Urothelium cell line (cell line): ENCODE measurements around the gene PNMA8C.
"Not testable (repeated sequence)": the region's sequence is repeated elsewhere in the genome, so short reads cannot be mapped to it uniquely, and the experiment has no call there.

Experiments
- DNase-seq: peaks from one replicate; pipeline ENCODE4 v3.0.0; 2011; ENCODE audit warnings: low spot score, mixed read lengths
- FAIRE-seq: peaks from 2 replicates; lab custom pipeline; 2011; peaks lifted over from hg19 to GRCh38; lab: Jason Lieb, UNC

PNMA8C gene

DNA sequence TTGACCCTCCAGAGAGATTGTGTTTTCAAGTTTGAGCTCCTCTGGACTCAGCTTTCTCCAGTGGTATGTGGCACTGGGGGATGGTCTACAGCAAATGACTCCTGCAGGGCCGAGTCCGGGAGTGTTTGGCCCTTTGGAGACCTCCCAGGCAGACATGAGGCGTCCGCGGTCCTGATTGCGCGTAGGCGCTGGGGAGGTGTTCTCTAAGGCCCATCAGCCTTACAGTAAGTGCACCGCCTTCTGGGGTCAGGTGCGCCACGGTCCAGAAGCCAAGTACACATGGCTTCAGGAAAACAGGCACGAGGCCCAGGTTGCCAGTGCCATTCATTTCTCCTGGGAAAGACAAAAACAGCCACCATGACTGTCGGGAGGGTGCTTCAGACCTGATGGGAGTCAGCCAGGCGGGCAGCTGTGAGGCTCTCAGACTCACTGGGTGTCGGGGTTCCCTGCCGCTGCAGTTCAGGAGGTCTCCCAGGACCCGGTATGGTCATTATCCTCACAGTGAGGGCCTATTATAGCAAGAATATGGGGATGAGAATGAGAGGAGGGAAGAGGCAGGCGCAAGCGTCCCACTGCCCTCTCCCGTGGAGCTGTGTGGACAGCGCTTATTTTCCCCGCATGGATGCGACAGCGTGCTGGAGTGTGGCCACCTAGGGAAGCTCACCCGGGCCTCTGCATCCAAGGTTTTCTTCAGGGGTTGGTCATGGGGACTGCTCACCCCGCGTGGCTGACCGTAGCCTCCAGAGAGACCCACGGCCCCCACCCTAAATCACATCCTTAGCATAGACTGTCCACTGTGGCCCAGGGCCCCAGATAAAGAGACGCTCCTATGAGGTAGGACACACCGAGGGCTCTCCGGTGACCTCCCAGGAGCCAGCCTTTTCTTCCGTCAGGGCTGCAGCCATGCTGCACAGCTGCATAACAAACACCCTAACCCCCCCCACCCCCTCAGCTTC is 37.2 kb downstream of the PNMA8C start:
- DNase-seq, result no peak
- FAIRE-seq, result no peak

DNA sequence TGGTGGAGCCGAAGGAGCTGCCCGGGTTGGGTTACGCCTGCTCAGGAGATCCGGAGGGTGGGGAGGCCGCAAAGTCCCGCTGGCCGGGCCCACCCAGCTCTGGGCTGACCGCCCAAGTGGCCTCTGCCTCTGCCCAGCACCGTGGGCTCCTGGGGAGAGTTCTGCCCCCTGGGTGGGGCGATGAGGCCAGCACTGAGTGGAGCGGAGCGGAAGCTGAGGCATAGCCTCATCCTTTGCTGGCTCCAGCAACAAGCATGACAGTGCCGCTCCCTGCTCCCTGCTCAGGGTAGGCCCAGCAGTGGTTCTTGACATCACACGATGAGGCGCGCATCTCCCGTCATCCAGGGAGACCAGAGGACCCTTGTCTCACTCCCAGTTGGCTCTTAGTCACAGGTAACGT is 37.9 kb downstream of the PNMA8C start:
- FAIRE-seq (no peak), DNase-seq (no peak)

DNA sequence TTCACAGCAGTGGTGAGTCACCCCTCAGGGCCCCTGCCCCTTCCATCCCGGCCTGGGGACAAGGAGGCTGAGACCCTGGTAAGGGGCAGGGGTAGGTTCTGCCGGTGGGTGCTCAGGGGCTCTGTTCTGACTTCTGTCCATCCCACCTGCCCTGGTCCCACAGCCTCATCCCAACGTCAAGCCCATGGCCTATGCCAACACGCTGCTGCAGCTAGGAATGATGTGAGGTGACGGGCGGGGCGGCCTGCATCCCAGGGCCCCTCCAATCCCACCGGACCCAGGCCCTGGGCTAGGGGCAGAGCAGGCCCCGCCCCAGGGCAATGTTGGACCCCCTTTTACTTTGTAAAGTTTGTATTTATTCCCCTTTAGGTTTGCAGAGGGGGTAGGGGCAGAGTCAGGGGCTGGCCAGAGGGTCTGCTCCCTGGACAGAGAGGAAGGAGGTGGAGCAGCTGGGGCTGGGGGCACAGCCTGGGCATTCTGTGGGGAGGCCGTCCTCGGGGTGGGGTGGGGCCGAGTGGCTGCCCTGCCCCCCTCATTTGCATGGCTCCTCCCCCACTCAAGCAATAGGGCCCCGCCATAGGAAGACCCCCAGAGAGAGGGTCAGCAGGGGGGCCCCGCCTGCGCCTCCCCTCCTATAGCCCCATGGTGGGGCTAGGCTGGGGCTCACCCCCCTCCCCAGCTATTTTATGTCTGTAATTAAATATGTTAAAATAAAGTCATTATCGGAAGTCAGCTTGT is 38.4 kb downstream of the PNMA8C start:
- FAIRE-seq, result no peak
- no peak for DNase-seq

DNA sequence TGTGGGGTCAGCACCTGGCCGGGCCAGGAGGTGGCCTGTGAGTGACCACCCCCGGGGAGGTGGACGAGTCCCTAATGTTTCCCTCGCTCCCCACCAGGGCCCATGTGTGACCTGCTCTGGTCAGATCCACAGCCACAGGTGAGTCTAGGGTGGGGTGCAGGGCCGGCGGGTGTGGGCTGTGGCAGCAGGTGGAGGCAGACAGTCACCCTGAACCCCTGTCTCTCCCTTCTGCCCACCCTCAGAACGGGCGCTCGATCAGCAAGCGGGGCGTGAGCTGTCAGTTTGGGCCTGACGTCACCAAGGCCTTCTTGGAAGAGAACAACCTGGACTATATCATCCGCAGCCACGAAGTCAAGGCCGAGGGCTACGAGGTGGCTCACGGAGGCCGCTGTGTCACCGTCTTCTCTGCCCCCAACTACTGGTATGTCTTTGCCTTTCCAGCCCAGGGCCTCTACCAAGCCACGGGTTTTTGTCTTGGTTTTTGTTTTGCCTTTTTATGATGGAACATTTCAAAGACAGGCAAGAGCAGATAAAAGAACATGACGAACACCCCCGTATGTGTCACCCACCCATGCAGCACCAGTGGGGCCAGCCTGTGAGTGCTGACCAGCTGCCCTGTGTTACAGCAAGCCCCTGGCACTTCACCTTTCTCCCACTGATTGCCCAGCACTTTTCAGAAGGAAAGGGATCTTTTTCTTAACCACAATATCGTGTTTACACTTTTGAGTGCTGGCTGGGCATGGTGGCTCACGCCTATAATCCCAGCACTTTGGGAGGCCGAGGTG is 40.2 kb downstream of the PNMA8C start:
- DNase-seq, result no peak
- no peak for FAIRE-seq

DNA sequence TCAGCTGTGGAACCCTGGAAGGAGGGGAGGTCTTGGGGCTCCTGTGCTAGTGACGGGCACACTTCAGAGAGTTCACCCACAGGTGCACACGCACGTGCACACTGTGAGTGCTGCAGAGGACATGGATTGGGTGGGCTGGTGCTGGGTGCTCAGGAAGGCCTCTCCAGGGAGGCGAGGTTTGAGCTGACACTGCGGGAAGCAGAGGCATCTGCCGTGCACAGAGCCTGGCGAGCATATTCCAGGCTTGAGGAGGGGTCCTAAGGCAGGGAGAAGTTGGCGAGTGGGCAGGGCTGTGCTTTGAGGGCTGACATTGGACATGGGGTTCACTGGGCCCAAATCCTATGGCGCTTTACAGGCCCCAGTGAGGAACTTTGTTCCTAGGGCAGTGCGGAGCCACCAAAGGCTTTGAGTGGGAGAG is 41.0 kb downstream of the PNMA8C start:
- no peak for DNase-seq
- FAIRE-seq, result no peak

DNA sequence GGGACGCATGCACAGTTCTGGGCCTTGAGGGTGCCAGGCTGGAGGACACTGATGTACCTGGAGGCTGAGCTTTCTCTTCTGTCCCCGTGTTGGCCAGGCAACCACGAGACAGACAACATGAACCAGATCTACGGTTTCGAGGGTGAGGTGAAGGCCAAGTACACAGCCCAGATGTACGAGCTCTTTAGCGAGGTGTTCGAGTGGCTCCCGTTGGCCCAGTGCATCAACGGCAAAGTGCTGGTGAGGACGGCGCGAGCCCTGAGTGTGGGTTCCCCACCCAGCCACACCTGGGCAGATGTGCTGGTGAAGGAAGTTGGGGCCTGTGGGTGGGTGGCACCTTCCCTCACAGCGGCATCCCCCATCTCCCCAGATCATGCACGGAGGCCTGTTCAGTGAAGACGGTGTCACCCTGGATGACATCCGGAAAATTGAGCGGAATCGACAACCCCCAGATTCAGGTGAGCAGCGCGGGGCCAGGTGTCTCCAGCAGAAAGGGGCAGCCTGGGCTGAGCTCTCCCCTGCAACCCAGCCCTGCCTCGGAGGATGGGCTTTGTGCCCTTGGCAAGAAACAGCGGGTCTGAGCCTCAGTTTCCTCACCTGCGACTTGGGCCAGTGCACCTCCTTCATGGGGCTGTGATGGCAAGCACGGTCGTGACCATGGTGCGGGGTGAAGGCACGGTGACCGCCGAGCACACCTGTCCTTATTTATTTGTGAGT is 41.6 kb downstream of the PNMA8C start:
- no peak for DNase-seq
- no peak for FAIRE-seq

DNA sequence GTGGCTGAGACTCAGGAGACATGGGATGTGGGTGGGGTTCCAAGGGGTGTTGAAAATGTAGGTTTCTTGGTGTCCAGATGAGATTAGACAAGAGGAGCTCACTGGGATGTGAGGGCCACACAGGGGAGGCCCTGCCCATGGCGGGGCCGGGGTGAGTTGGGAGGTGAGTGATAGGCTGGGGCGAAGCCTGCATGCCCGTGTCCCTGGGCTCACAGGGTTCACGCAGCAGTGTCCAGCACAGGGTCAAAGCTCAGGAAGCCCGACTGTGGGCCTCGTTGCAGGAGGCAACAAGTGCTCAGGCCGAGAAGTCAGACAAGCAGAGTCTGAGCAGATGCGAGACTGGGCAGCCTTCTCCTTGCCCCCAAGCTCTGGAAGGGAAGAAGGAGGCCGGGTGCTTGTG is 42.6 kb downstream of the PNMA8C start:
- DNase-seq, result no peak
- no peak for FAIRE-seq

DNA sequence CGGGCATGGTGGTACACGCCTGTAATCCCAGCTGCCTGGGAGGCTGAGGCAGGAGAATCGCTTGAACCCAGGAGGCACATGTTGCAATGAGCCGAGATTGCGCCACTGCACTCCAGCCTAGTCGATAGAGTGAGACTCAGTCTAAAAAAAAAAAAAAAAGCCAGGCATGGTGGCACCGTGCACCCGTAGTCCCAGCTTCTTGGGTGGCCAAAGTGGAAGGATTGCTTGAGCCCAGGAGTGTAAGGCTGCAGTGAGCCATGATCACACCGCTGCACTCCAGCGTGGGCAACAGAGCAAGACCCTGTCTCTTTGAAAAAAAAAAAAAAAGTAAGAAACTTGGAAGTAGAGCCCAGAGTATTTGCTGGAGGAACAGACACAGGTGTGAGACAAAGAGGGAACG is 43.1 kb downstream of the PNMA8C start:
- no peak for FAIRE-seq
- DNase-seq, result no peak

DNA sequence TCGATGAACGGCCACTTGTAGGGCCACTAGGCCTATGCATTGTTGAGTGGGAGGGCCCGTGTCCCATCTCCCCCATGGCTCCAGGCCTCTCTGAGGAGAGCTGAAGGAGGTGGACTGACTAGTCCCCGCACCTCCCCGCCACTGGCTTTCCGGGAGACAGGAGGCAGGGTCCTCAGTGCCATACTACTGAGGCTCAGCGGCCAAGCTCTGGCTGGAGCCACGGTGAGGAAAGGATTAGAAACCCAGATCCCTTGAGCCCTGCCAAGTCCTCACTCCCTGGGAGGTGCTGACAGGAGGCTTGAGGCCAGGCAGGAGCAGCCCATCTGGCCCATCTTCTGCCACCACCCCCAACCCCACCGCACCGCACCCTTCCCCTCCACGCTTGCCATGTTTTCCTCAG is 44.3 kb downstream of the PNMA8C start:
- FAIRE-seq (no peak), DNase-seq (no peak)

DNA sequence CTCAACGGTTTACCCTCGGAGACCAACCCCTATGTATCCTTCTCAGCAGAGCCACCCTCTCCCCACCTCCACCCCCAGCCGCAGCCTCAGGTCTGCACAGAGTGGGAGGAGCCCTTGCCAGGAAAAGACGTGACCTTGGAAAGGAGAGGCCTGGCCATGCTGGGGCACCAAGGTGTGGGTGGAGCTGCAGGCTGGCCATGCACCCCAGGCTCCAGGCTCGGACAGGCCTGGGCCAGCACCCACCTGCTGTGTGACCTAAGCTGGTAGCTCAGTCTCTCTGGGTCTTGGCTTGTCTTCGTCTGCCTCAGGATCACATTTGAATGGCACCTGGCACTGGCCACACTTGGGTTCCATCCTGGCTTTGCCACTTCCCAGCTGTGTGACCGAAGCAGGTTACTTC is 44.9 kb downstream of the PNMA8C start:
- DNase-seq (no peak), FAIRE-seq (no peak)

DNA sequence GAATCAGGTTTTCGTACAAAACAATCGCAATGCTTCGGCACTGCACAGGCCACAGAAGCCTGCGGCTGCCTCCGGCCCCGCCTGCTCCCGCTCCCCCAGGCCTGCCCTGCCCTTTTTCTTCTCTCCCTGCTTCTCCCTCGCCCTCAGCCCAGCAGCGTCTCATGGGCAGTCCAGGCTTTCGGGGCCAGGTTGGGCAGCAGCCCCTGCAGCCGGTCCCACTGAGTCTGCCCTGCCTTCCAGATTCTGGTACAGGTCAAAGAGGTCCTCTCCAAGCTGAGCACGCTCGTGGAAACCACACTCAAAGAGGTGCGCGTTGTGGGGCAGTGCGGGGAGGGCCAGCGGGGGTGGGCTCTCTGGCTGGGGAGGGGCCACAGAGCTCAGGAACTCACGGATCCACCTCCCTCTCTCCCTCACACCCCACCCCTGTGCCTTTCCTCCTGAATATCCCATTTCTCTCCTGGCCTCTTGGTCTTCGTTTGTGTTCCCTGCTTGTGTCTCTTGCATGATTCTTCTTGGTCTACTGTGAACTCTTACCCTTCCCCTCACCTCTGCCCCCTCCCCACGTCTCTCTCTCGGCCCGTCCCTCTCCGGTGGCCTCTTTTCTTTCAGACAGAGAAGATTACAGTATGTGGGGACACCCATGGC is 45.4 kb downstream of the PNMA8C start:
- FAIRE-seq (no peak), DNase-seq (no peak)

DNA sequence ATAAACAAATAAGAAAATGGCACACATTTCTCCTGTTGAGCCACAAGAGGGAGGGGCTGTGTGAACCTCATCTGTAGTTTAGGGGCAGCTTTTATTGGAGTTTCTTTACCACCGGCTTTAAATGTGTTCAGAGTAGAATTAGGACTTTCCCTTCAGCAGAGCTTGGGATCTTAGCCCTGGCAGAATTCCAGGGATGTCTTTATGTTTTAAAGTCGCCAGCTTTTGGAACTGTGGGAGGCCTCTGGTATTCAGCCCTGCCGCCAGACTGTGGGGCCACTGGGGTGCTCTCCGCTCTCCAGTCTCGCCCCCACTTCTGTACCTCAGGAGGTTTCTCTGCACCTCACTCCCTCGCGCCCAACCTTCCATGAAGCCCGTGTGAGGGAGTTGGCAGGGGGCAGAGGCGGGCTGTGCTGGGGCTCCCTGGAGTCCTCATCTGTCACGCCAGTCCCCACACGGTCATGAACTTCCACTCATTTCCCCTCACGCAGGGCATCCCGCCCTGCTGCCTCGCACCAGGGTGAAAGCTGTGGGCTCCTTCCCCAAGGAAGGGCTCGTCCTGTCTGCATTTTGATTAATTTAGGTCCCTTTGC is 46.9 kb downstream of the PNMA8C start:
- FAIRE-seq (no peak), DNase-seq (no peak)

DNA sequence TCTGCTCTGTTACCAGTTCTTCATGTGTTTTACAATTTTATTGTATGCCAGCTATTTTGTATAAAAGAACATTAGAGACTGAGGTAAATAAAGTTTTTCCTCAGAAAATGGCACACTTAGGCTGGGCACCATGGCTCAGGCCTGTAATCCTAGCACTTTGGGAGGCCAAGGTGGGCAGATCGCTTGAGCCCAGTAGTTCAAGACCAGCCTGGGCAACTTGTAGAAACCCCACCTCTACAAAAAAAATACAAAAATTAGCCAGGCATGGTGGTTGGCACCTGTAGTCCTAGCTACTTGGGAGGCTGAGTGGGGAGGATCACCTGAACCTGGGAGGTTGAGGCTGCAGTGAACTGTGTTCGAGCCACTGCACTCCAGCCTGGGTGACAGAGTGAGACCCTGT is 47.4 kb downstream of the PNMA8C start:
- no peak for DNase-seq

DNA sequence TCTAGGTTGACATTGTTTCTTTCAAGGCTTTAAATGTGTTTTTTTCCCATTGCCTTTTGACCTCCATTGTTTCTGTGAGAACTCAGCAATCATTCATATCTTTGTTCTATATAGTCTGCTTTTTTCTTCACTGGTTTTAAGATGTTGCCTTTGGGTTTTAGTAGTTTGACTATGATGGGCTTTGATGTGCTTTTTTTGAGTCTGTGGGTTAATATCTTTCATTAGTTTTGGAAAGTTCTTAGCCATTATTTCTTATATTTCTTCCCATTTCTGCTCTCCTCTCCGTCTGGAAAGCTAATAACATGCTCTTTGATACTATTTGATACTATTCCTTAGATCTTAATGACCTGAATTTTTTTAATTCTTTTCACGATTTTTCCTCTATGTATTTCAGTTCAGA is 48.0 kb downstream of the PNMA8C start:
- DNase-seq (no peak), FAIRE-seq (no peak)

More for the DNA sequence above, 47.4 kb downstream of the PNMA8C start:
- no peak for FAIRE-seq

DNA sequence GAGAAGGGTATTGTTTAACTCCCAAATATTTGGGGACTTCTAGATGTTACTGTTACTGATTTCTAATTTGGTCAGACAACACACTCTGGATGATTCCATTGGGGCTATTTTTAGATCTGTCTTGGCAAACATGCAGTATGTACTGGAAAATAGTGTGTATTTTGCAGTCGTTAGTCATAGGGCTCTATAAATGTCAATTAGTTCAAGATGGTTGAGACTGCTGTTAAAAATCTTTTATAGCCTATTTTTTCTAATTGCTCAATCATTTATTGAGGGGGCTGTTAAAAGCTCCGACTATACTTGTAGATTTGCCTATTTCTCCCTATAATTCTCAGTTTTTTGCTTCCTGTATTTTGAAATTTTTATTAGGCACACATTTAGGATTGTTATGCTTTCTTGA is 50.5 kb downstream of the PNMA8C start:
- no peak for FAIRE-seq
- DNase-seq, result no peak

DNA sequence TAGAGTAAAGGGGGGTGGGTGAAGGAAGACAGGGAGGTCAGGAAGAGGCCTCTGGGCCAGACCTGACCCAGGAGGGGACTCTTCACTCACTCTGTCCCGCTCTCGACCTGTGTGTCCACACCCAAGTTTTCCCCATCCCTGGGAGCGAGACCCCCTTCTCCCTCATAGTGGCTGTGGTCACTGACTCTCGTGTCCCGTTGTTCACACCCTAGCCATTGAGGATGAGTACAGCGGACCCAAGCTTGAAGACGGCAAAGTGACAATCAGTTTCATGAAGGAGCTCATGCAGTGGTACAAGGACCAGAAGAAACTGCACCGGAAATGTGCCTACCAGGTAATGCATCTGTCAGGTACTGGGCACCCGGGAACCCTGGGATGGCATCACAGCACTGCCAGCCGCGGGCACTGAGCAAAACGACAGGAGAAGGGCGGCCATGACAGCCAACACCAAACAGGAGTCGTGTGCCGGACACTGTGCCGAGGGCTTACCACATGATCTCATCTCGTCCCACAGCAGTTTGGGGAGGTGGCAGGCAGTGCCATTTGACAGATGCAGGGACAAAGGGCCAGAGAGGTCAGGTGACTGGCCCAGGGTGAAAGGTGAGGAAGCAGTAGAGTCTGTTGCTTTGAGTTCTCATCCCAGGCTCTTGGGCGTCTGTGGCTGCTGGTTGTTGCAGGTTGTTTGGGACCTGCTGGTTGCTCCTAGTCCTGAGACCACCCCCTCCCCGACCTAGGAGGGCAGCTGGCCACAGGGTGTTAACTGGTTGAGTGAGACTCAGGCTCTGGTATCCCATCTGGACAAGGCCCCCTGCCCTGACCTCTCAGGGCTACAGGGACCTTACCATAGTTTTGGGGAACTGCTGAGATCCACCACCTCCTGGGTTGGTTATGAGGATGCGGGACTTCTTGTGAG is 52.2 kb downstream of the PNMA8C start:
- DNase-seq (no peak), FAIRE-seq (no peak)

DNA sequence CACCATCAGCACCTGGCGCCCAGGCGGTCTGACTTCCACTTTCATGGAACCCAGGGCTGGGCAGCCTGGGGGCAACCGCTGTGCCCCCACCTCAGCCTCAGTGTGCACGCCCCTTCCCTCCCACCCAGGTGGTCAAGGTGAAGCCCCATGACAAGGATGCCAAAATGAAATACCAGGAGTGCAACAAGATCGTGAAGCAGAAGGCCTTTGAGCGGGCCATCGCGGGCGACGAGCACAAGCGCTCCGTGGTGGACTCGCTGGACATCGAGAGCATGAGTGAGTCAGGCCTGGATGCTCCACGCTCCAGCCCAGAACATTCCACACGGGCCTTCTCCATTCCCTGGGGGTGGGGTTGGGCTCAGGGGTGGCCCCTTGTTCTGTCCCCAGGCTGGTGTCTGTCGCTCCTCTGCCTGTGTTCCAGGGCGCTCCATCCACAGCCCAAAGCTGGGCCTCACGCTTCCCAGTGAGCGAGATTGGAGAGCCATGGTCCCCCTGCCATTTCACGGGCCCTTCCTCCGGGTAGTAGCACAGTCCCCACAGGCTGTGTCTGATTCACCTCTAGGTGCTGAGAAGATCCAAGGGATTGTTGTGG is 53.2 kb downstream of the PNMA8C start:
- FAIRE-seq, DNase-seq: not testable (repeated sequence)
